ENCODE measurements around the gene LRP10.
"Not testable (repeated sequence)": the region's sequence is repeated elsewhere in the genome, so short reads cannot be mapped to it uniquely, and the experiment has no call there.

The LRP10 gene

GRCh38 chr14:22871224-22872032 is at the start of gene LRP10:
TSS of gene LRP10 (plus strand) at chr14:22871740. CDS start at chr14:22872304, 564 bp downstream.
- DNase-seq (ENCODE audit: low read depth) = peak; percentile 67

- no peak for DNase-seq (ENCODE audit: low read depth)
Observed at GRCh38 chr14:22822016-22822570, 49.4 kb upstream of the LRP10 start.

GRCh38 chr14:22822571-22823098 is 48.9 kb upstream of the LRP10 start:
- DNase-seq (ENCODE audit: low read depth) = peak; percentile 48

- DNase-seq (ENCODE audit: low read depth) = no peak
Observed at GRCh38 chr14:22824711-22825359, 46.7 kb upstream of the LRP10 start.

- not testable (repeated sequence) for DNase-seq (ENCODE audit: low read depth)
Observed at GRCh38 chr14:22829076-22829660, 42.4 kb upstream of the LRP10 start.

GRCh38 chr14:22829661-22830442 is 41.7 kb upstream of the LRP10 start, which contains the start of gene MRPL52:
TSS of gene MRPL52 (plus strand) at chr14:22829887. CDS start at chr14:22829913, 26 bp downstream.
- DNase-seq (ENCODE audit: low read depth) = peak; percentile 83

GRCh38 chr14:22830443-22831010 is 41.0 kb upstream of the LRP10 start:
- no peak for DNase-seq (ENCODE audit: low read depth)

GRCh38 chr14:22835505-22835904 is 36.0 kb upstream of the LRP10 start:
- no peak for DNase-seq (ENCODE audit: low read depth)

GRCh38 chr14:22836301-22837113 is 35.0 kb upstream of the LRP10 start, which contains the start of gene MMP14:
TSS of gene MMP14 (plus strand) at chr14:22836585. CDS start at chr14:22836818, 233 bp downstream.
- DNase-seq (ENCODE audit: low read depth) = no peak

GRCh38 chr14:22837114-22837749 is 34.3 kb upstream of the LRP10 start:
- no peak for DNase-seq (ENCODE audit: low read depth)

GRCh38 chr14:22837750-22838538 is 33.6 kb upstream of the LRP10 start:
- no peak for DNase-seq (ENCODE audit: low read depth)

- DNase-seq (ENCODE audit: low read depth) = no peak
Observed at GRCh38 chr14:22838631-22839041, 32.9 kb upstream of the LRP10 start.

GRCh38 chr14:22839159-22839779 is 32.3 kb upstream of the LRP10 start:
- DNase-seq (ENCODE audit: low read depth) = no peak

- DNase-seq (ENCODE audit: low read depth) = no peak
Observed at GRCh38 chr14:22841311-22841710, 30.2 kb upstream of the LRP10 start.

- no peak for DNase-seq (ENCODE audit: low read depth)
Observed at GRCh38 chr14:22841769-22842168, 29.8 kb upstream of the LRP10 start.

GRCh38 chr14:22842211-22843122 is 29.1 kb upstream of the LRP10 start:
- DNase-seq (ENCODE audit: low read depth) = no peak

Measured in stimulated activated CD8-positive, alpha-beta memory T cell treated with anti-CD3 and anti-CD28 coated beads, Interleukin-12 subunit alpha, Interleukin-12 subunit beta, amount 100 ng/mL, for 1 hour (primary cell).